ENCODE measurements around the gene FRMD8.

FRMD8 gene, protein sequence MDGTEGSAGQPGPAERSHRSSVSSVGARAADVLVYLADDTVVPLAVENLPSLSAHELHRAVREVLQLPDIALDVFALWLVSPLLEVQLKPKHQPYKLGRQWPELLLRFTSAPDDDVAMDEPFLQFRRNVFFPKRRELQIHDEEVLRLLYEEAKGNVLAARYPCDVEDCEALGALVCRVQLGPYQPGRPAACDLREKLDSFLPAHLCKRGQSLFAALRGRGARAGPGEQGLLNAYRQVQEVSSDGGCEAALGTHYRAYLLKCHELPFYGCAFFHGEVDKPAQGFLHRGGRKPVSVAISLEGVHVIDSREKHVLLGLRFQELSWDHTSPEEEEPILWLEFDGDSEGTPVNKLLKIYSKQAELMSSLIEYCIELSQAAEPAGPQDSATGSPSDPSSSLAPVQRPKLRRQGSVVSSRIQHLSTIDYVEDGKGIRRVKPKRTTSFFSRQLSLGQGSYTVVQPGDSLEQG

DNA sequence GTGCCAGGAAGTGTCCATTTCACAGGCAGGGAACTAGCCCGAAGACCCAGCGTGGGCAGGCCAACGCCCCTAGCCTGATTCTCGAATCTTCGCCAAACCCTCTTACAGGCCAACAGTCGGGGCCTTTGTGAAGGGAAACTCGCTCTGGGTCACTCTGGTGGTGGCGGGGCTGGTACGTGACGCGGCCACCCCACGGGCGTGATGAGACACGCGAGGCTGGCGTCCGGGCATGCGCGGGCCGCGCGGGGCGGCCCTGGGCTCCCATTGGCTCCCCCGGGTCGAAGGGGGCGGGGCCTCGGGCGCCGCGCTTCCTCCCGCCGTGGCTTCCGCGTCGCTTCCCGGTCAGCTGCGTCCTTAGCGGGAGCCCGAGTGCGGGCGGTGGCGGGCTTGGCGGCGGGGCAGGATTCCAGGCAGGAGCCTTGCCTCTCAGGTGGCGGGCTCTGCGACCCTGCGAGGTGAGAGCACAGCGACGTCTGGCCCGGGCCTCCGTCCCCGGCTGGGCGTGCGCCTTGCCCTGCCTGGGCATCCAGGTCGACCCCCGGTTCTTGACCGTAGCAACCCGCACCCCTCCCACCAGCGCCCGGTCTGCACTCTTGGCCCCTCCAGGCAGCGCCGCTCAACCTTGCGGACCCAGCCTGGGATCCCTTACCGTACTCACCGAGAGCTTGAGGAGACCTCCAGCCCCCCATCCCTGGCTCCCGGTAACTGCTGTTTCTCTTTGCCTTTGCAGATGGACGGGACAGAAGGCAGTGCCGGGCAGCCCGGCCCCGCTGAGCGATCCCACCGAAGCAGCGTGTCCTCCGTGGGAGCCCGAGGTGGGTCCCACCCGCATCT is at the start of gene FRMD8:
Gene FRMD8, plus strand, starts transcription at position 331 of the 834 bp plus-strand sequence. Its CDS starts 400 bp downstream, at position 731.
- peak; percentile 49 to 85 for DNase-seq

DNA sequence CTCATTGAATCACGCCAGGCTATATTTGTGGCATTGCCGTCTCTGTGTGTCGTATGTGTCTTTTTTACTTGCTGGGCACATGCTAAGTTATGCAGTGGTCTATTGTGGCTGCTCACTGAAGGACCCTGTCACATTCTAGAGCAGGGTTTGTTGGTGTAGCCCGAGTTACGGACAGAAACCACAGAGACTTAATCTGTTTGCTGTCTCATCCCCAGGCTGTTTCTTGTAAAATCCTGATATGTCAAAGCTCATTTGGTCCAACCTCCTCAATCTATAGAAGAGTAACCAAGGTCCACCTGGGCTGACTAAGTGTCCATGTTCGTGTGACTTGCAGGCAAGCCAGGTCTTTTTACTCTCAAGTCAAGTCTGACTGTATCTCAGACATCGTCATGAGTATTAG is 47.8 kb upstream of the FRMD8 start:
- DNase-seq = no peak

DNA sequence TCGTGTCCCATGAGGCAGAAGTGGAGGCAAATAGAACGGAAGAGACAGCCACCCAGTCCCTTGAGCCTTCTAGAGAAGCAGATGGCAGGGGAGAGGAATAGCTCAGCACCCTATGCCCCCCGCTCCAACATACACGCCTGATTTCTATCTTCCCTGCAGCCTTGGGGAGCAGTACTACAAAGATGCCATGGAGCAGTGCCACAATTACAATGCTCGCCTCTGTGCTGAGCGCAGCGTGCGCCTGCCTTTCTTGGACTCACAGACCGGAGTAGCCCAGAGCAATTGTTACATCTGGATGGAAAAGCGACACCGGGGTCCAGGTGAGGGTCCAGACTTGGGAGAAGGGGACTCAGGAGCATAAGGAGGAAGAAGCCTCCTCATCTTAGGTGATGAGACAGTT is 46.2 kb upstream of the FRMD8 start:
- DNase-seq = no peak

DNA sequence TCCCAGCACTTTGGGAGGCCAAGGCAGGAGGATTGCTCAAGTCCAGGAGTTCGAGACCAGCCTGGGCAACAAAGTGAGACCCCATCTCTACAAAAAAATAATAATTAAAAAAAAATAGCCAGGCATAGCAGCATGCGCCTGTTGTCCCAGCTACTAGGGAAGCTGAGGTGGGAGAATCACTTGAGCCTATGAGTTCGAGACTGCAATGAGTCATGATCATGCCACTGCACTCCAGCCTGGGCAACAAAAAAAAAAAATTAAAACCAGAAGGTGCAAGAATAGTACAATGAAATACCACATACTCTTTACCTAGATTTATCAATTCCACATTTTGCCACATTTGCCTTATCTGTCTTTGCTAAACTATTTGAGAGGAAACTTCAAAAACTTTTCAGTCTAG is 44.6 kb upstream of the FRMD8 start:
- DNase-seq = no peak

DNA sequence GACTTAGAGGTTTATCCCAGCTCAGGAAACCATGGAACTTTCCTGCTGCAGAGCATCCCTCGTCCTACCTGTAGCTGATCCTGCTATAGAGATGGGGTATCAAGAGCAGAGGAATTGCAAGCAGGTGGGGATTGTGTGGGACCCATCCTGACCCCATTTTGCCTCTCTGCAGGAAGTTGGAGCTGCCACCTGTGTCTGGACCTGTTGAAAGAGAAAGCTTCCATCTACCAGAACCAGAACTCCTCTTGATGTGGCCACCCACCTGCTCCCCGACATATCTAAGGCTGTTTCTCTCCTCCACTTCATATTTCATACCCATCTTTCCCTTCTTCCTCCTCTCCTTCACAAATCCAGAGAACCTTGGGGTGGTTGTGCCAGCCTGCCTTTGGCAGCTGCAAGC is 34.9 kb upstream of the FRMD8 start:
- DNase-seq = no peak

DNA sequence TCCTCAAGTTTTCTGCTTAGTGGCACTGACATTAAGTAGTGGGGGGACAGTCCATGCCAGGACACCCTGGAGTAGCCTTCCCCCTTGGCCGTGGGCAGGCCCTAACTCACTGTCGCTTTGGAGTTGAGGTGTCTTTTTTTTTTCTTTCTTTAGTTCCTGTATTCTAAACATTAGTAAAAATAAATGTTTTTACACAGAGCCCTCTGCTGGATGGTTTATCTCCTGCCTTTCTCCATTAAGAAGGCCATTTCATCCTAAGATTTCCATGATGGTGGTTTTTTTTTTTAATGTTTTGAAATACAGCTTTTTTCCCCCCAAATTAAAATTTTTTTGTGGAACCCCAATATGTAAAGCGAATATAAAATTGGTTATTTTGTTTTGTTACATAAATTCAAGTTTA is 33.7 kb upstream of the FRMD8 start:
- peak in 1 of 2 experiments; percentile 7 for DNase-seq

DNA sequence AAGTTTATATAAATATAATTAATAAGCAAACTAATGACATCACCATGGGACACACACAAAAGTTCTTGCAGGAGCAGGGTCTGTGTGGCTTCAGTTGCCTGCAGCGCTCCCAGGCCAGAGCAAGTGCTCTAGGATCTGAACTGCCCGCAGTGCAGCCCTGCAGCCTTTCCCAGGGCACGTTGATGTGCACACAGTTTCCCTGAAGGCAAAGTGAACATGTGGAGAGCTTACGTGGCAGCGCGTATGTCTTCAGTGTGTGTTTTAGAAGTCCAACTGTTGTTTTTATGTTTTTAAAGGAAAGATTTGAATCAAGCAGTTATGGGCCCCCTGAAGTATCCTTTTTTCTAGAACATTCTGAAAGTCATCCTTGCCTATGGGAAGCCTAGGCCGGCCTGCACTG is 33.1 kb upstream of the FRMD8 start:
- no peak for DNase-seq

DNA sequence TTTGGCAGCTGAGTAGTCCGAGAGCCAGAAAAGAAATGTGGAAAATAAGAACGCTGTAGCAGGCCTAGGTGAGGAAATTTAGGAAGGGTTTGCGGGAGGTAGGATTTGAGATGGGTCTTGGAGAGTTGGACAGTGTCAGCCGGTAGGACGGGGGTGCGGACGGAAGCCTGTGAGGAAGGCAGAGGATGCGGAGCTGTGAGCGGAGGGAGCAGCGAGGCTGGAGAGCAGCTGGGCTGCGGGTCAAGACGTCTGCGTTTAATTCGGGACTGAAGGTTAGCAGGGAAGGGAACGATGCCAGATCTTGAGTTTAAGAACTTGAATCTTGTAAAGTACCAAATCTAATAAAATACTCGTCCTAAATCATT is 32.6 kb upstream of the FRMD8 start:
- no peak for DNase-seq

DNA sequence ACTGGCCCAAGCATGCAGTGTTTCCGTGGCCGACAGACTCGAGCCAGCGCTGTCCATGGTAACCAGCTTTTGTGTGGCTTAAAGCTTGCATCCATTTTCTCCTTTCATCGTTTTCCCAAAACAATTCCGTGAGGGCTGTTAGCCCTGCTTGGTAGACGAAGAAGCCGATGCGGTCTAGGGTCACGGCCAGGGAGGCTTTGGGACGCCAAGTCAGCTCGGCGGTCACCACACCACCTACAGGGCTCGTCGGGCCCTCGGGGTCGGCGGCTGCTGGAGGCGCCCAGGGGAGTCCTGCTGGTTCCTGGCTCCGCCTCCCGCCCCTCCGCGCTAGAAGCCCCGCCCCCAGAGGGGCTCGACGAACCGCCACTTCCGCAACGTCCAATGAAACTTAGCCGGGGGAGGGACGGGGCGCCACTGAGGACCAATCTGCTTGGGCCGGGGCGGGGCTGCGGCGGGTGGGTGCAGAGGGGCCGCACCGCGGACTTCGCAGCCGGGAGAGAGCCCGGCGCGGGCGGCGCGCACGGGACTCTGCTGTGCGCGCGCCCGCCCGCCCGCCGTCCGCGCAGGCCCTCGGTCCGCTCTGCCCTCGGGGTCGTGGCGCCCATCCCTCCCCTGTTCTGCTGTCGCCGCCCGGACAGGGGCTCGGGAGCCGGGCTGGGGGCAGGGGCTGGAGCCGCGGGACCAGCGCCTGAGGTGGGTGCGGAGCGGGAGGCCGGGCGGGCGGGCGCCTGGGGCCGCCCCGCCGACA is 32.0 kb upstream of the FRMD8 start, which contains the start of gene TIGD3:
Gene TIGD3, plus strand, starts transcription at position 487 of the 748 bp plus-strand sequence. CDS start 1,058 bp downstream, outside the sequence.
- DNase-seq = peak; percentile 95 to 98

DNA sequence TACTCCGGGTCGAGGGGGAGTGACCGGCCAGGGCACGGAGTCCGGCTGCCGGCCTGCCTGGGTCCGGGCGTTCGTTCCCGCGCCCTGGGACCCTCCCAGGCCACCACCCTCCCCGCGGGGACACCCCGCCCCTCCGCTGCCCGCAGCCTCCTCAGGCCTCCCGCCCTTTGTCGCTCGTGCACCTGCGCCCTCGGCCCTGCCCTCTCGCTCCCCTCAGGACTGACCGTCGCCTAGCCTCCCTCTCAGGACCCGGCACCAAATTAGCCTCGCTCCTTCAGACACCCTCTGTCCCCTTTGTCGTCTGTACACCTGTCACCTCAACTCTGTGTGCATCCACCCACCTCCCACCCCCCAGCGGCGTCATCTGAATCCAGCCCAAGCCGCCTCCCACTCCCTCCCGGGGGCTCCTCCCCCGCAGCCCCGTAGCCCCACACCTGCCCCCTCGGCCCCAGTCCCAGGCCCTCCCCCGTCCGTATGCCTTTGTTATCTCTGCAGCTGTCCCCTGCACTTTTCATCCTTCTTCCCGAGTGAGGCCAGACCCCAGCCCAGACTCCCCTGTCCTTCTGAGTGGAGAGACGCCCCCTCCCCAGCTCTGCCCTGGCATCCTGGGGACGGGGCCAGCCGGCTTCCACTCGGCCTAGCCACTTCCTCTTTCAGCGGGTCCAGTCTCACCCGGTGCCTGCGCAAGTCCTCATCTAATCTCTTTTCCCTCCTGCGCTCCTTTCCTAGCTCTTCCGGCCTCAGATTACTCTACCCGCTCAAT is 31.2 kb upstream of the FRMD8 start:
- DNase-seq = no peak

DNA sequence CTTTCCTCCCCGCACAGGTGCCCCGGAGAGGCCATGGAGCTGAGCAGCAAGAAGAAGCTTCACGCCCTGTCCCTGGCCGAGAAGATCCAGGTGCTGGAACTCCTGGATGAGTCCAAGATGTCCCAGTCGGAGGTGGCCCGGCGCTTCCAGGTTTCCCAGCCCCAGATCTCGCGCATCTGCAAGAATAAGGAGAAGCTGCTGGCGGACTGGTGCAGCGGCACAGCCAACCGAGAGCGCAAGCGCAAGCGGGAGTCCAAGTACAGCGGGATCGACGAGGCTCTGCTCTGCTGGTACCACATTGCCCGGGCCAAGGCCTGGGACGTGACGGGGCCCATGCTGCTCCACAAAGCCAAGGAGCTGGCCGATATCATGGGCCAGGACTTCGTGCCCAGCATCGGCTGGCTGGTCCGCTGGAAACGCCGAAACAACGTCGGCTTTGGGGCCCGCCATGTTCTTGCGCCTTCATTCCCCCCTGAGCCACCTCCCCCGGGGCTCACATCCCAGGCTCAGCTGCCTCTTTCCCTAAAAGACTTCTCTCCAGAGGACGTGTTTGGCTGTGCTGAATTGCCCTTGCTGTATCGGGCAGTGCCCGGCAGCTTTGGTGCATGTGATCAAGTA is 30.6 kb upstream of the FRMD8 start:
- no peak for DNase-seq

DNA sequence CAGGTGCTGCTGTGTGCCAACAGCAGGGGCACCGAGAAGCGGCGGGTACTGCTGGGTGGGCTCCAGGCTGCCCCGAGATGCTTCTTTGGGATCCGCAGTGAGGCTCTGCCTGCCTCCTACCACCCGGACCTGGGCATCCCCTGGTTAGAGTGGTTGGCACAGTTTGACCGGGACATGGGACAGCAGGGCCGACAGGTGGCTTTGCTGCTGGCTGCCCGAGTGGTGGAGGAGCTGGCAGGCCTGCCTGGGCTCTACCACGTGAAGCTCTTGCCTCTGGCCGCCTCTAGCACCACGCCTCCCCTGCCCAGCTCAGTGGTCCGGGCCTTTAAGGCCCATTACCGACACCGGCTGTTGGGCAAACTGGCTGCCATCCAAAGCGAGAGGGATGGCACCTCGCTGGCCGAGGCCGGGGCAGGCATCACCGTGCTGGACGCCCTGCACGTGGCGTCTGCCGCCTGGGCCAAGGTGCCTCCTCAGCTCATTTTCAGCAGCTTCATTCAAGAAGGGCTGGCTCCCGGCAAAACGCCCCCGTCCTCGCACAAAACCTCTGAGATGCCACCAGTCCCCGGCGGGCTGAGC is 30.0 kb upstream of the FRMD8 start:
- DNase-seq = no peak

DNA sequence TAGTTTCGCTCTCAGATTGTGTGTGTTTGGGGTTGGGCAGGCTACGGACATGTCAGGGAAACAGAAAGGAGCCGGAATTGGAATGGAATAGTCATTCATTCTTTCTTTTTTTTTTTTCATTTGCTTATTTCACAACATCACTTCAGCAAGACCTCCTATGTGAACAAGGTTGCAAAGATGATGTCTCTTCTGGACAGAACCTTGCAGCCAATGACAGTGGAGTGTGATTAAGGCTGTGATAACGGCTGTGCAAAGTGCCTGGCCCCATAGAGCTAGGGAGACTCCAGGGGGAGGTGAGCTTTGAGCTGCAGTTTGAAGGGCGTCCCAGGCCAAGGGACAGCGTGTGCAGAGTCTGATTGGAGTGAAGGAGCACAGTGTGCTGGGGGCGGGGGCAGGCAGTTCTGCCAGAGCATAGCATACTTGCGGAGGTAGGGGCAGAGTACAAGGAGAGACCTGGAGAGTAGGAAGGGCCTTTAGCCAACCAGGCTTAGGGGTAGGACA is 28.5 kb upstream of the FRMD8 start:
- DNase-seq = no peak

DNA sequence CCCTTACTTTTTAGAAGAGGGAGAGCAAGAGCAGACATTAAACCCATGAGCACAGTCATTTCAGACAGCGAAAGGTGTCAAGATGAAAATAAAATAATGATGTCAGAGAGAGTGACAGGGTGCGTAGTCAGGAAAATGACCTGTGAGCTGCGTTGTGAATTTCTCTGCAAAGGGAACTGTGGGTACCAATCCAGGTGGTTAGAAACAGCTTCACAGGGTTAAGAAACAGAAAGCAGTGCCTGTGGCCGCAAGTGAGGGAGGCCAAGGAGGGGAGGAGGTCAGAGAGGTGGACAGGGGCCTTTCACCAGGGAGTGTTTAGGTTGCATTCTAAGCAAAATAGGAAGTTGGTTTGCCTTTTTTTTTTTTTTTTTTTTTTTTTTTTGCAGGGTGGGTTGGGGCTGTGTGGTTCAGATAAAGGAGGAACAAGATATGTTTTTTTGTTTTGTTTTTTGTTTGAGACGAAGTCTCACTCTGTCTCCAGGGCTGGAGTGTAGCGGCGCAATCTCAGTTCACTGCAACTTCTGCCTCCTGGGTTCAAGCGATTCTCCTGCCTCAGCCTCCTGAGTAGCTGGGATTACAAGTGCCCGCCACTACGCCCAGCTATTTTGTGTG is 24.0 kb upstream of the FRMD8 start:
- no peak for DNase-seq

DNA sequence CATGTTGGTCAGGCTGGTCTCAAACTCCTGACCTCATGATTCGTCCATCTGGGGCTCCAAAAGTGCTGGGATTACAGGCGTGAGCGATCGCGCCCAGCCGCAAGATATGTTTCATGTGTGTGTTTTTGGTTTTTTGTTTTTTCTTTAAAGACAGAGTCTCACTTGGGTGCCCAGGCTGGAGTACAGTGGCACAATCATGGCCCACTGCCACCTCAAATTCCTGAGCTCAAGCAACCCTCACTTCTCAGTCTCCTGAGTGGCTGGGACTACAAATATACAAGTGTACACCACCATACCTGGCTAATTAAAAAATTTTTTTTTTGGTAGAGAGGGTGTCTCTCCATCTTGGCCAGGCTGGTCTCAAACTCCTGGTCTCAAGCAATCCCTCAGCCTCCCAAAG is 23.5 kb upstream of the FRMD8 start:
- DNase-seq = no peak

DNA sequence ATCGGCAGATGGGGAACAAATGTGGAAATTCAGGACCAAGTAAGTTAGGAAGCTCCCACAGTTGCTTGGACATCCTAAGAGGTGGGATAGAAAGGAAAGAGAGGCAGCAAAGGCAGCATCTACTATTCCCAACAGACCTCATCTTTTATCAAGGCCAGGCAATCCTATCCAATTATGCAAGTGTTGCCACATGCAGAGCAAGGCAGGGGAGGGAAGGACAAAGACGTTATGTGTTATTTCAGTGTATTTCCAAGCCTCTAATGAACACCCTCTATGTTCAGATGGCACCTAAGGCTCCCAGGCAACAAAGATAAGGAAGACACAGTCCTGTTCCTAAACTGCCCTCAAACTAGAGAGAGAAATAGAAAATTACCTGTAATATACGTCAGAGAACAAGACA is 22.7 kb upstream of the FRMD8 start:
- DNase-seq = no peak

DNA sequence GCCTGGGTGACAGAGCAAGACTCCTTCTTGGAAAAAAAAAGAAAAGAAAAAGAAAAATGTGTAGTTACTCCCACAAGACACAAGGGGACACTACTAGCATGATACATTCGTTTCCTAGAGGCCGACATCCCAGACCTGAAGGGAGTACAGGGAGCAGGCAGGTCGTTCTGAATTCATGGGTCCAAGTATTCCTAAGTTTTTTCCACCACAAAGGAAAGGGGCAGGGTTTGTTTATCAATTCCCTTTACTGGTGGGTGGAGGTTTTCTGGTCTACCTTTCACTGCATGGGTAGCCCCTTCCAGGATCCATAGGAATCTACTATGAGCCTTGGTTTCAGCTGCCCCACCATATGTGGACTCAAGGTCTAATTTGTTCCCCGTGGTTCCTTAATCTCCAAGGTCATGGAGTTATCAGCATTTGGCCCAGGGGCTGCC is 20.1 kb upstream of the FRMD8 start:
- peak; percentile 44 to 84 for DNase-seq

DNA sequence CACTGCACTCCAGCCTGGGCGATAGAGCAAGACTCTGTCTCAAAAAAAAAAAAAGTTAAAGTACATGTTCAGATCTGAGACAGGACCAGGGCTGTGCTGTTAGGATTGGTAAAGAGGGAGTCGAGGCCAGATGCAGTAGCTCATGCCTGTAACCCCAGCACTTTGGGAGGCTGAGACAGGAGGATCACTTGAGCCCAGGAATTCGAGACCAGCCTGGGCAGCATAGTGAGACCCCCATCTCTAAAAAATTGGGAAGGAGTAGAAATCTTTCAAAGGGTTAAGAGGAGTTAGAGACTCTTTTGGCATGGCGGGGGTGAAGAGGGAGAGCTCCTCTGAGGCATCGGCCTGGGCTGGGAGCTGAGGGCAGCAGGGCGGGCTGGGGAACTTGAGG is 15.8 kb upstream of the FRMD8 start:
- no peak for DNase-seq

DNA sequence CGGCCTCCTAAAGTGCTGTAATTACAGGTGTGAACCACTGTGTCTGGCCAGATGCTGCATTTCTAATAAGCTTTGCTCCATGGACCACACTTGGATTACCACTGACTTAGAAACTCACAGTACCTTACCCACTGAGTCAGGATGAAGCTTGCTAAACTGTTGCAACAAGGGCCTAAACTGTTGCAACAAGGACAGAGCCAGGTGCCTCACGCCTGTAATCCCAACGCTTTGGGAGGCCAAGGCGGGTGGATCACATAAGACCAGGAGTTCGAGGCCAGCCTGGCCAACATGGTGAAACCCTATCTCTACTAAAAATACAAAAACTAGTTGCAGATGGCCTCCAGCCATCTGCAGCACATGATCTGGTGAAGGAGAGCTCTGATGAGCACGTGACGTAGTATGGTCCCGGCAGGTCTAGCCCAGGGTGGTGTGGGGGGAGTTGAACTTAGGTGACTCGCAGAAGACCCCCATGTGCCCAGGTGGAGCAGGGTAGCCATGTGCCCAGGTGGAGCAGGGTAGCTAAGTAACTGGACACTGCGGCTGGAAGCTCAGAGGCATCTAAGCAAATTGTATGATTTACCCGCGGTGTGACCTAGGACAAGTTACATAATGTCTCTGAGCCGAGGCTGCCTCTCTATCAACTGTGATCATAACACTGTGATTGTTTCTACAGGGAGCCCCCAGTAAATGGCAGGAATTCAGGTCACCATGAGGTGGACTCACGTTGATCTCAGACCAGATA is 12.4 kb upstream of the FRMD8 start:
- no peak for DNase-seq

DNA sequence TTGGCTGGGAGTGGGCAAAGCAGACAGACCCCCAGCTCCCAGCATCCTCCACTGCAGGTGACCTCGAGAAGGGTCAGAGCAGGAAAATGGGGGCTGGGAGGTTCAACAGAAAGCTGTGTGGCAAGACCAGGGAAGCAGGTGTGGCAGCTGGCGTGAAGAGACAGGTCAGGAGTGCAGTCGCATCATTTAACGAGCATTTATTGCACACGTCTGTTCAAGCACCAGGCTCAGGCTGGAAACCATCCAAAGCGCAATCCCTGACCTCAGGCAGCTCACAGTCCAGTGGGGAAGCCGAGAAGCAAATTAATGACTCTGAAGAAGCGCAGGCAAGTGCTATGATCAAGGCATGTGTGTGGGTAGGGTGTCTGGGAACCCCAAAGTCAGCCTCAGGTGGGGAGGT is 11.4 kb upstream of the FRMD8 start:
- DNase-seq = no peak

All from NCI-H446 (cell line).